ENCODE results near the gene UBXN1. TPM values are rescaled to one million over a fixed set of nuclear protein-coding genes. Genes with fewer than 3 reads are reported as not detected.
"Not testable (repeated sequence)": the region's sequence is repeated elsewhere in the genome, so short reads cannot be mapped to it uniquely, and the experiment has no call there.

UBXN1 gene
- total RNA-seq, 1 donor from 2014 or later, result 60.2 TPM

DNA sequence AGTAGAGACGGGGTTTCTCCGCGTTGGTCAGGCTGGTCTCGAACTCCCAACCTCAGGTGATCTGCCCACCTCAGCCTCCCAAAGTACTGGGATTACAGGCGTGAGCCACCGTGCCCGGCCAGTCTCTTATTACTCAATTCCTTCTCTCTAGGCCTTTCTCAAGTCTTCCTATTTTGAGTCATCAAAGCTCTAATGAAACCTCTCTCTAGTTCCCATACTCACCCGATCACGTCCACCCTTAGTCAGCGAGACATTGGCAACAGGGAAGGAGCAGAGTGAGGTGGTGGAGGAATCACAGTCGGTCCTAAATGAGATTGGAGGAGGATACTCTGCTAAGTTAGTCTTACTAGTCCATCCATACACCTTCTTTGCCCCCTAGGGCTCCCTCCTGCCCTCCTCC, 23.4 kb upstream of the UBXN1 start:
- Histone ChIP-seq H3K9me3 (no peaks in the 10 kb centered on the region), H3K27me3 (no peaks in the 10 kb centered on the region), H3K4me1 (peaks cover 4 to 8% of the 10 kb centered on the region in 2 donors), H3K27ac (no peak overlapping the region), H3K36me3 (peaks cover 0 to 4% of the 10 kb centered on the region in 2 donors), H3K4me3 (no peak overlapping the region)
- TF ChIP-seq, protein P1, sequence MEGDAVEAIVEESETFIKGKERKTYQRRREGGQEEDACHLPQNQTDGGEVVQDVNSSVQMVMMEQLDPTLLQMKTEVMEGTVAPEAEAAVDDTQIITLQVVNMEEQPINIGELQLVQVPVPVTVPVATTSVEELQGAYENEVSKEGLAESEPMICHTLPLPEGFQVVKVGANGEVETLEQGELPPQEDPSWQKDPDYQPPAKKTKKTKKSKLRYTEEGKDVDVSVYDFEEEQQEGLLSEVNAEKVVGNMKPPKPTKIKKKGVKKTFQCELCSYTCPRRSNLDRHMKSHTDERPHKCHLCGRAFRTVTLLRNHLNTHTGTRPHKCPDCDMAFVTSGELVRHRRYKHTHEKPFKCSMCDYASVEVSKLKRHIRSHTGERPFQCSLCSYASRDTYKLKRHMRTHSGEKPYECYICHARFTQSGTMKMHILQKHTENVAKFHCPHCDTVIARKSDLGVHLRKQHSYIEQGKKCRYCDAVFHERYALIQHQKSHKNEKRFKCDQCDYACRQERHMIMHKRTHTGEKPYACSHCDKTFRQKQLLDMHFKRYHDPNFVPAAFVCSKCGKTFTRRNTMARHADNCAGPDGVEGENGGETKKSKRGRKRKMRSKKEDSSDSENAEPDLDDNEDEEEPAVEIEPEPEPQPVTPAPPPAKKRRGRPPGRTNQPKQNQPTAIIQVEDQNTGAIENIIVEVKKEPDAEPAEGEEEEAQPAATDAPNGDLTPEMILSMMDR (IDR thresholded peaks at IDR 0.05), result no peak
- DNase-seq (ENCODE audit: low spot score in 2 of 2), result no peak
- intact Hi-C loops (cut with DNase I), result no loop called here

DNA sequence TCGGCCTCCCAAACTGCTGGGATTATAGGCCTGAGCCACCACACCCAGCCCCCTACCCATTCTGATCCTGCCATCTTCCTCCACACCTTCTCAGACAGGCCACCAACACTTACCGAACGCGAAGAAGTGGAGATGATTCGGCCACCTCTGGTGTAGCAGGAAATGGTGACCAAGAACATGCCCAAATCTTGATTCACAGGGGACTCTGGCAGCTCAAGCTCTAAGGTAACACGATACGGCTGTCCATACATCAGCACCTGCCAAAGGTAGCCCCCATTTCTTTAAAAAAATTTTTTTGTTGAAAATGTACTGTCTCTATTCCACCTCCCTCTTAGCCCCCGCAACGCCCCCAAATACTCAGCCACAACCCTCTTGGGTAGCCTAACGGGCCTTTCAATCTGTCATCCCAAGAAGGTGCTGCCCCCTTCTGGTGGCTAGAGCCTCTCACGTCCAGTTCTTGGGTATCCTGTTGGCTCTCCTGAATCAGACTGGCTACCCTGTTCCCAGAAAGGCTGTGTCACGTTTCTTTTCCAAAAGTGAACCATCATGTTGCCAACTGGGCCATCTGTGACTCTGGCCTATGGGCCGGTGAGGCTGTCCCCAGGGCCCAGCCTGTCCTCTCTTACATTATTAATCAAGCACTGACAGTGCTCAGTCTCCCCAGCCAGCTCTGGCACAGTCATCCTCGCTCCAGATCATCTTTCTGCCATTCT, 15.7 kb upstream of the UBXN1 start:
- H3K9me3 ChIP-seq, result no peaks in the 10 kb centered on the region
- H3K27me3 ChIP-seq, result no peaks in the 10 kb centered on the region
- TF ChIP-seq, protein P1 (IDR thresholded peaks at IDR 0.05), result peak; percentile 60 to 87 (median 79)
- H3K36me3 ChIP-seq, result peaks cover 27 to 33% of the 10 kb centered on the region in 2 donors
- H3K4me1 ChIP-seq, result no peaks in the 10 kb centered on the region
- intact Hi-C loops (cut with DNase I), result loop anchor here (1.0 to 2.0 kb wide), 3 partner anchors 42 to 314 kb away; partner anchors contain the start of gene INTS5
- no peak overlapping the region for H3K27ac ChIP-seq
- DNase-seq (ENCODE audit: low spot score in 2 of 2), result peak; percentile 49 to 91
- no peak overlapping the region for H3K4me3 ChIP-seq

DNA sequence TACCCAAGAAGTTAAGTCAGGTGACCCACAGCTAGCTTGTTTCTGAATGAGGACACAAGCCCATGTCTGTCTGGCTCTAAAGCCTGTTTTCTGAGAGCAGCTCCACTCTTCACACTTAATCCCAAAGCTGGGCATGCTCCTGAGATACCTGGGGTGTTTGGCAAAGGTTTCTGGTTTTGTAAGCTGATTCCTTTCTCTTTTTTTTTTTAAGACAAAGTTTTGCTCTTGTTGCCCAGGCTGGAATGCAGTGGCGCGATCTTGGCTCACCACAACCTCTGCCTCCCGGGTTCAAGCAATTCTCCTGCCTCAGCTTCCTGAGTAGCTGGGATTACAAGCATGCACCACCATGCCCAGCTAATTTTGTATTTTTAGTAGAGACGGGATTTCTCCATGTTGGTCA, 14.8 kb upstream of the UBXN1 start:
- H3K36me3 ChIP-seq, result peaks cover 27 to 33% of the 10 kb centered on the region in 2 donors
- not testable (repeated sequence) for DNase-seq (ENCODE audit: low spot score in 2 of 2); H3K4me3 ChIP-seq; H3K4me1 ChIP-seq; H3K9me3 ChIP-seq; H3K27ac ChIP-seq; H3K27me3 ChIP-seq
- intact Hi-C loops (cut with DNase I), result loop anchor here (1.0 to 2.0 kb wide), 3 partner anchors 41 to 313 kb away; partner anchors contain the start of gene INTS5

DNA sequence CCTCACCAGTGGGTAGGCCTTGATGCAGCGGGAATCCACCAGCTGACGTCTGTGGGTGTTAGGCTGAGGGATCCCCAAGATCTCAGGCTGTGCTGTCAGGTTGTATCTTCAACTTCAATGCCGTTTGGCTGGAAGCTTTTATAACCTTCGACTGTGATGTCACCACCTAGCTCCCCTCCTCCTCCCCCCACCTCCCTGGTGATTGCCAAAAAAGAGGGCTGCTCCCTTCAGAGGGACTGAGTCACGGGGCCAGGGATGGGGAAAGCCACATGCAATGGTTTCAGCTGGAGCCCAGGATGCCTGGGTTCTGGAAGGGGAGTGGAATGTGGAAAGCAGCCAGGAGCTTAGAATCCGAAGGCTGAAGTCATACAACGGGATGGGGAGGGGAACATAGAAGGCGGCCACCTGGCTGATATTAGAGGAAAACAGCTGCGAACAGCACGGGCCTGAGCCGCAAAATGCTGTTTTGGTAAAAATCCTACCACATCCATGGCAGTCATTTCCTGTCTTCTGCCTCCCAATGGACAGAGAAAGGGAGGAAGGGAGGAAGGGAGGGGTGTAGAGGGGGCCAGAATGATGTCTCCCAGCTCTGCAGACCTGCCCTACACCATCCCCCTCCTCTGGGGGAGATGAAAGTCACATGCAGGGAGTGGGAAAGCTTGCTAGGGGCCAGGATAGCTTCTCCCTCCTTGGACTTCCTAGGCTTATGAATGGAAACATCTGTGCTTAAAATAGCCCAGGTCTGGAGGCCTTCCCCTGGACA, 10.7 kb upstream of the UBXN1 start, which contains the start of gene LRRN4CL:
Gene LRRN4CL (minus strand): TSS at position 110 of the 763 bp plus-strand sequence. CDS start 1,022 bp downstream, outside the sequence.
- Histone ChIP-seq H3K4me1 (no peaks in the 10 kb centered on the region), H3K36me3 (peaks cover 27 to 33% of the 10 kb centered on the region in 2 donors), H3K4me3 (peak within 1 kb of the TSS; percentile 36 to 43), H3K27ac (no peak within 1 kb of the TSS), H3K9me3 (no peaks in the 10 kb centered on the region), H3K27me3 (no peaks in the 10 kb centered on the region)
- TF ChIP-seq, protein P1 (IDR thresholded peaks at IDR 0.05), result no peak
- DNase-seq (ENCODE audit: low spot score in 2 of 2), result peak in 1 of 2 donors; percentile 83
- intact Hi-C loops (cut with DNase I), result no loop called here

DNA sequence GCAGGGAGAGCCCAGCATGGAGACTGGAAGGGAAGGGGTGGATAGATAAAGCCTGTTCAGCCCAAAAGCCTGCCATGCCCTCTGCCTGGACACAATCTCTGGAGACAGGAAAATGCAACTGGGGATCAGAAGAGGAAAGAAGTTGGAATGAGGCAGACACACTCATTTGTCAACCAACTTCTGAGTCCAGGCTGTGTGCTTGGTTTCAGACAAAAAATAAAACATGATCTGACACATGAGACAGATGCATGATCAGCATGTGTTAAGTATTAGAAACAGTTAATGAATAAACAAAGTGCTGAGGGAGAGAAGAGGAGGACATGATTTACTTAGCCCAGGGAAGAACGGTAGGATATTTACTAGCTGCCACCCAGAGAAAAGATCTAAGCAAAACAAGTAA, 9.6 kb upstream of the UBXN1 start:
- intact Hi-C loops (cut with DNase I), result no loop called here

More for the DNA sequence above, 9.6 kb upstream of the UBXN1 start:
- peak overlapping the region; percentile 36 to 43 for H3K4me3 ChIP-seq
- no peaks in the 10 kb centered on the region for H3K9me3 ChIP-seq
- H3K4me1 ChIP-seq, result no peaks in the 10 kb centered on the region
- H3K27me3 ChIP-seq, result no peaks in the 10 kb centered on the region
- H3K27ac ChIP-seq, result no peak overlapping the region
- no peak for DNase-seq (ENCODE audit: low spot score in 2 of 2)
- TF ChIP-seq, protein P1 (IDR thresholded peaks at IDR 0.05), result no peak
- peaks cover 25 to 33% of the 10 kb centered on the region in 2 donors for H3K36me3 ChIP-seq
